ENCODE data around the gene DHX8. TPM values are rescaled to one million over a fixed set of nuclear protein-coding genes. Genes with fewer than 3 reads are reported as not detected.

The DHX8 gene
- total and polyA plus RNA-seq, 8 donors = 42.7 to 61.2 (median 46.0) TPM

- Histone ChIP-seq H3K4me1 (peaks cover 2 to 5% of the 10 kb centered on the region in 2 donors), H3K4me3 (no peak overlapping the region), H3K27me3 (peaks cover 0 to 1% of the 10 kb centered on the region in 2 donors), H3K9me3 (no peaks in the 10 kb centered on the region), H3K36me3 (no peaks in the 10 kb centered on the region), H3K27ac (no peak overlapping the region)
- no peak for ATAC-seq
- no peak for TF ChIP-seq CTCF (IDR thresholded peaks at IDR 0.05)
- intact Hi-C loops (cut with DNase I) = loop anchor here in 1 of 2 donors (10.0 kb wide), 1 partner anchor 111 kb away; no protein-coding TSS in a partner anchor
- DNase-seq = no peak
Observed at GRCh38 chr17:43573579-43574321, 90.0 kb downstream of the DHX8 start.

GRCh38 chr17:43574348-43574747 lies 90.6 kb downstream of the DHX8 start:
- TF ChIP-seq CTCF (IDR thresholded peaks at IDR 0.05) = no peak
- DNase-seq = no peak
- ATAC-seq = no peak
- Histone ChIP-seq H3K4me1 (peaks cover 7% of the 10 kb centered on the region in 2 donors), H3K27ac (no peak overlapping the region), H3K27me3 (peaks cover 0 to 5% of the 10 kb centered on the region in 2 donors), H3K36me3 (no peaks in the 10 kb centered on the region), H3K9me3 (no peaks in the 10 kb centered on the region), H3K4me3 (no peak overlapping the region)
- intact Hi-C loops (cut with DNase I) = loop anchor here in 1 of 2 donors (10.0 kb wide), 1 partner anchor 110 kb away; no protein-coding TSS in a partner anchor

- Histone ChIP-seq H3K4me1 (peaks cover 7% of the 10 kb centered on the region in 2 donors), H3K27me3 (peaks cover 0 to 5% of the 10 kb centered on the region in 2 donors), H3K27ac (no peak overlapping the region), H3K4me3 (no peak overlapping the region), H3K9me3 (no peaks in the 10 kb centered on the region), H3K36me3 (no peaks in the 10 kb centered on the region)
- DNase-seq = no peak
- TF ChIP-seq CTCF (IDR thresholded peaks at IDR 0.05) = no peak
- no peak for ATAC-seq
- intact Hi-C loops (cut with DNase I) = loop anchor here in 1 of 2 donors (10.0 kb wide), 1 partner anchor 110 kb away; no protein-coding TSS in a partner anchor
Observed at GRCh38 chr17:43574896-43575525, 91.2 kb downstream of the DHX8 start.

Other genes starting within 250 kb of the DHX8 start
- 1,000 to 10,000 TPM; 5,610 to 6,821 TPM for gene RNU2-1, start 250.0 kb upstream of the DHX8 start, total RNA-seq
- gene RNU2-1, start 250.0 kb upstream of the DHX8 start, polyA plus RNA-seq (ENCODE audit: insufficient read length in 6 of 6) = 1 to 10 TPM in 5 of 6 donors, not detected in 1; 1.2 to 2.9 (median 1.4) TPM
- 10 to 100 TPM in 1 of 2 donors, 1 to 10 TPM in 1; 9.9 to 13.0 TPM for gene ARL4D, start 85.0 kb upstream of the DHX8 start, total RNA-seq
- 10 to 100 TPM in 1 of 6 donors, 1 to 10 TPM in 5; 5.9 to 10.1 (median 9.2) TPM for gene ARL4D, start 85.0 kb upstream of the DHX8 start, polyA plus RNA-seq (ENCODE audit: insufficient read length in 6 of 6)
- 1 to 10 TPM; 4.3 to 9.8 TPM for gene ETV4, start 62.4 kb downstream of the DHX8 start, total RNA-seq
- gene ETV4, start 62.4 kb downstream of the DHX8 start, polyA plus RNA-seq (ENCODE audit: insufficient read length in 6 of 6) = 10 to 100 TPM in 4 of 6 donors, 1 to 10 TPM in 2; 8.2 to 24.3 (median 17.7) TPM
- 1 to 10 TPM in 1 of 2 donors, under 1 TPM in 1; 0.29 to 1.5 TPM for gene MEOX1, start 177.9 kb downstream of the DHX8 start, total RNA-seq
- under 1 TPM; 0.30 to 0.43 (median 0.36) TPM for gene MEOX1, start 177.9 kb downstream of the DHX8 start, polyA plus RNA-seq (ENCODE audit: insufficient read length in 6 of 6)

All from left lung (tissue), 10 donors.